RPMI7951 (cell line): Measurements from ENCODE around the gene FKBP5. TPM values are rescaled to one million over a fixed set of nuclear protein-coding genes. Genes with fewer than 3 reads are reported as not detected.
"Not testable (repeated sequence)": the region's sequence is repeated elsewhere in the genome, so short reads cannot be mapped to it uniquely, and the experiment has no call there.

Experiments
- DNase-seq: peaks from one replicate; pipeline ENCODE4 v3.0.0-alpha.2; 2012; ENCODE audit warnings: low read depth
- total RNA-seq: library from RNA; depleted of rRNA; stranded (reverse); fragments of >200 nt; shearing (Covaris generic); gene quantifications from 2 replicates; pipeline ENCODE4 v1.2.3, GENCODE V29; 2014

The FKBP5 gene
- total RNA-seq, 1 experiment from 2014 or later: under 0.01 TPM

DNA sequence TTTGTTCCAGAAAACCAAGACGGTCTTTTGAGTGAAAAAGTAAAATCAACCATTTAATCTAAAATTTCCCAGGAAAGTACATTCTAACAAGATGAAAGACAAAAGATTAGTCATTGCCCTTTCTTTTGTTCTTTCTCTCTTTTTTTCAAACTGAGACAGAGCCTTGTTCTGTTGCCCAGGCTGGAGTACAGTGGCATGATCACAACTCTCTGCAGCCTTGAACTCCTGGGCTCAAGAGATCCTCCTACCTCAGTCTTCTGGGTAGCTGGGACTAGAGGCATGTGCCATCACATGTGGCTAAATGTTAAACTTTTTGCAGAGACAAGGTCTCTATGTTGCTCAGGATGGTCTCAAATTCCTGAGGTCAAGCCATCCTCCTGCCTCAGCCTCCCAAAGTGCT lies 75.0 kb downstream of the FKBP5 start:
- no peak for DNase-seq

GRCh38 chr6:35611240-35611639 lies 77.5 kb downstream of the FKBP5 start:
- DNase-seq: peak; percentile 34

DNA sequence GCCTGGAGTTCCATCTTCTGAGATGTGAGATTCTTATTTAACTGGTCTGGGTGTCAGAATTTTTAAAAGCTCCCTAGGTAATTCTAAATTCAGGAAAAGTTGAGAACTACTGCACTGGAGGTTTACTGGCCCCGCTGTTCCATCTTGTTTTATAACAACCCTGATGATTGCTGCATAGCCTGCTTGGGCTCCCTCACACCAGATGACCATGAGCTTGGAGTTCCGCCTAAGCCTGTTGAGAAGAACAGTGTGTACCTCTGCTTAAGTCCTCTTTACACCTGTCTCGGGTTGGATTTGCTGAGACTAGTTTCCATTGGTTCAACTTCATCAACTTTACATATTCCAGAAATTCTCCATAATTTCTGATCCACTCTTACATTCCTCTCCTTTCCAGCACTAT lies 77.9 kb downstream of the FKBP5 start:
- DNase-seq: no peak

DNA sequence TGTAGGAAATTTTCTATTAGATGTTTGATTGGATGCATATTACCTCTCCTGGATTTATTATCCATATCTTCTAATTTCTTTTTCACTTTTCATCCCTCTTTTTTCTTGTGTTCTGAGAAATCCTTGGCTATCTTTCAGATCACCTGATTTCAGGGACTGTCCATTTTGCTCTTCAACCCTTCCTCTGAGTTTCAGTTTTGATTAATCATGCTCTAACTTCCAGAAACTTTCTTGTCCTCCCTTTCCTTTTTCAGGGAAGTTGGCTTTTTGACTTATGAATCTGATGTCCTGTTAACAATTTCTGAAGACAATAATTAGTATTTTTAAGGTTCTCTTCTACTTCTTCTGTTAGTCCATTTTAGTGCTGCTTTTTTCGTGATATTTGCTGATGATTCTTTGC lies 79.1 kb downstream of the FKBP5 start:
- no peak for DNase-seq

DNA sequence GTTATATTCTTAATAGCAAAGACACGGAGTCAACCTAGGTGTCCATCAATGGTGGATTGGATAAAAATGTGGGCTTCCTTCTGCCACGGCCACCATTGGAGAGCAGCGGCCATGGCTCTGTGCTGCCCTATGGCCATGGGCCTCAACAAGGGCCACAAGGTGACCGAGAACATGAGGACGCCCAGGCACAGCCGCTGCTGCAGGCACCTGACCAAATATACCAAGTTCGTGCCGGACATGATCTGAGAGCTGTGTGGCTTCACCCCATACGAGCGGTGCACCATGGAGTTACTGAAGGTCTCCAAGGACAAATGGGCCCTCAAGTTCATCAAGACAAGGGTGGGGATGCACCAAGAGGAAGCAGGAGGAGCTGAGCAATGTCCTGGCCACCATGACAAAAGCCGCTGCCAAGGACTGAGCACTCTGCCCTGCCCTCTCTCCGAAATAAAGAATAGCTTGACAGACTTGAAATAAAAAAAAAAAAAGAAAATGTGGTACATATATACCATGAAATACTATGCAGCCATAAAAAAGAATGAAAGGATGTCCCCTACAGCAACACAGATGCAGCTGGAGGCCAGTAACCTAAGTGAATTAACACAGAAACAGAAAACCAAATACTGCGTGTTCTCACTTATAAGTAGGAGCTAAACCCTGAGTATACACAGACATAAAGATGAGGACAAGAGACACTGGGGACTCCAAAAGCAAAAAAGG lies 81.0 kb downstream of the FKBP5 start:
- DNase-seq: no peak

- no peak for DNase-seq
Observed at GRCh38 chr6:35605600-35605999, 83.1 kb downstream of the FKBP5 start.

DNA sequence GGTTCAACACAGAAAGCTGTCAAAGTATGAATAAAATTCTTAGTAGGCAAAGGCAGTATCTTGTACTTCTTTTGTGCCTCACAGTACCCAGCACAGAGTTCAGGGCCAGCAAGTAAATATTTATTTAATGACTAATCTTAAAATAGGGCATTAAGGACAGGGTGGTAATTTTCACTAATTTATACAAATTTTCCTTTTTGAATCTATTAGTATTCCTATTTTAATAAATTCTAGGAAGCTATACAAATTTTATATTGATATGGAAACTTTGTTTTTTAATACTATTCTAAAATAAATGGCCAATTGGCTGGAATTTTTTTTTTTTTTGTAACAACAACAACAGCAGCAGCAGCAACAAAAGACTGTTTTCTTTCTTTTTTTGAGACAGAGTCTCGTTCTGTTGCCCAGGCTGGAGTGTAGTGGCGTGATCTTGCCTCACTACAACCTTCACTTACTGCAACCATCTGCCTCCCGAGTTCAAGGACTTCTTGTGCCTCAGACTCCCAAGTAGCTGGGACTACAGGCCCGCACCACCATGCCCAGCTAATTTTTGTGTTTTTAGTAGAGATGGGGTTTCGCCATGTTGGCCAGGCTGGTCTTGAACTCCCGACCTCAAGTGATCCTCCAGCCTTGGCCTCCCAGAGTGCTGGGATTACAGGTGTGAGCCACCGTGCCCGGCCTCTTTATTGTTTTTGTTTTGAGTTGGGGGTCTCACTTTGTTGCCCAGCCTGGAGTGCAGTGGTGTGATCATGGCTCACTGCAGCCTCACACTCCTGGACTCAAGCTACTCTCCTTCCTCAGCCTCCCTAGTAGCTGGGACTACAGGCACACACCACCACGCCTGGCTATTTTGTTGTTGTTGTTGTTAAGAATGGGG lies 85.2 kb downstream of the FKBP5 start:
- DNase-seq: no peak

- DNase-seq: peak; percentile 26
Observed at GRCh38 chr6:35602133-35602946, 86.4 kb downstream of the FKBP5 start.

- peak; percentile 92 for DNase-seq
Observed at GRCh38 chr6:35601331-35602132, 87.2 kb downstream of the FKBP5 start.

DNA sequence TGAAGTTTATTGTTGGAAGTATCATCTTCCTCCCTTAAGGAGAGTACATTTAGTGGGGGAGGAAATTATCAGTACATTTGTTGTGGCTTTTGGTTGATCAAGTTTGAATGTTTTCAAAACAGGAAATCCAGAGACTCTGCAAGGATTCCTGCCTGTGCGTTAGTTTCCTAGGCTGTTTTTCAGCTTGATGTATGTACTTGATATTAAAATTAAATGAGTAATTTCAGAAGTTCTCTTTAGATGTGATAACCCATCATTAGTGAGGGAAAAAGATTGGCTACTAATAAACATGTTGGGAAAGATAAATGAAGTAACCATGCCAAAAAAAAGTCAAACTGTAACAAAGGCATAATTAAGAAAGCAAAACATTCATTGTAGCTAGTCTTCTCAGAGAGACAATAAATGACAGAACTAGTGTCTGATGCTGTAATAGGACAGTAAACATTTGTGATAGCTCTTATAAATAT lies 88.0 kb downstream of the FKBP5 start:
- no peak for DNase-seq

GRCh38 chr6:35599761-35600658 lies 88.7 kb downstream of the FKBP5 start:
- DNase-seq: no peak

- not testable (repeated sequence) for DNase-seq
Observed at GRCh38 chr6:35598621-35599020, 90.1 kb downstream of the FKBP5 start.

DNA sequence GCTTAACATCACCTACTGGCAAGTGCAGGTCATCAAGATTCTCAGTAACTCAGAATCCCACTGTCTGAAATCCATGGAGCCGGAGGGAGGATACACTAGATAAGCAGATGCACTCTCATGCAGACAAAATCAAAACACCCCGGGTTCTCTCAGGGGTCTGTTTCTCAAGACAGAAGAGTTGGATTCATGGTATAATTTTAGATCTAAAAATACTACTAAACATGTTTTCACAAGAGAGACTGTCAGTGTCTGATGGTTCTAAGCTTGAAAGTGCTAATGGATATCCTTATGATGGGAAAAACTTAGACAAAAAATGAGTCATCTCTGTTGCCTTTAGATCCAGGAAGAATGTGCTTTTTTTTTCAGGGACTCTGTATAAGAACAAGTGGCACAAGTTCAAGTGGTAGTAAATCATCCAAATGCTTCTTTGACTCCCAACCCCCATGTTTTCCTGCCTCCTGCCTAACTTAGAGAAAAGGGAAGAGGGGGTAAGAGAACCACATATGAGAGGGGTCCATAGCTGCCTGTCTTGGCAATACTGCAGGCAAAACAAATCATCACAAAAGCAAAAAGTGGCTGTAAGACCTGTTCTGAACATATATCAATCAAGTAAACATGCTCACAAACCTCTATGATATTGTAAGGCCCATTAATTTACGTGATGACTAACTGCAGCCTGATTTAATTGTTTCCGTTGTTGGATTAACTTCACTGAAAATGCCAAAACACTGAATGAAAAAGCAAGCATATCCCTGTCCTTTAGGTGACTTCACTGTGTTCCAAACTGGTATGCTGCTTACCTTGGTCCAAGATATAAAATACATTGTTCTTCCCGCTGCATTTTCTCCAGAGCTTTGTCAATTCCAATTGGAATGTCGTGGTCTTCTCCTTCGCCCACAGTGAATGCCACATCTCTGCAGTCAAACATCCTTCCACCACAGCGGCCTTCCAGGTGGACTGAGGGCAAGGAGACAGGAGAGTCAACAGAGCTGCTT lies 92.0 kb downstream of the FKBP5 start:
- DNase-seq: peak; percentile 83

GRCh38 chr6:35594503-35595186 lies 94.1 kb downstream of the FKBP5 start:
- DNase-seq: no peak

DNA sequence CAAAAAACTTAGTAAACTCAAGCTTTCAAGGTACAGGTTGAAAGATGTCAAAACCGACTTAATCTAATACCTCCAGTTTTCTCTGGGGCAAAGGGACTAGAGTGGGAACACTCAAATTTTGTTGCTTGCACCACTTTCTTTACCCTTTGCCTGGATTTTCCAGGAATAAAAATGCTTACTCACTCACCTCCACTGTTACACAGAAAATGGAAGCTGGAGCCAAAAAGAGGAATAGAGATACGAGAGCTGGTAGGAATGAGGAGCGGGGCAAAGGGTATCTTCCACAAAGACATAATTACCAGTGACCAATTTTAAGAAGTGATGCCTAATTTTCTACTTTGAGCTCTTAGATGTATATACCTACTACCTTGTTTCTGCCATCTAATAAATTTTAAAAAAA lies 96.5 kb downstream of the FKBP5 start:
- no peak for DNase-seq

GRCh38 chr6:35590622-35591066 lies 98.1 kb downstream of the FKBP5 start:
- DNase-seq: no peak

GRCh38 chr6:35589904-35590303 lies 98.8 kb downstream of the FKBP5 start:
- DNase-seq: no peak

- DNase-seq: no peak
Observed at GRCh38 chr6:35589201-35589739, 99.4 kb downstream of the FKBP5 start.
